Ovary (tissue), 9 donors: Measurements from ENCODE around the gene RSBN1L. TPM values are rescaled to one million over a fixed set of nuclear protein-coding genes. Genes with fewer than 3 reads are reported as not detected.

ENCODE experiments used
- DNase-seq, 5 donors: peaks; one replicate each; pipeline ENCODE4 v3.0.0-alpha.2; 2019 to 2020
- H3K27ac ChIP-seq, 2 donors: fragments of 200-600 bp; one replicate each; pipeline versions ENCODE4 v1.5.1 to v1.8.0; 2019 to 2022
- H3K27me3 ChIP-seq: fragments of 200-600 bp; one replicate; pipeline ENCODE4 v1.8.0; 2022
- H3K36me3 ChIP-seq: fragments of 200-600 bp; sonication (generic); one replicate; pipeline ENCODE4 v1.5.1; 2019
- H3K4me1 ChIP-seq: one replicate; pipeline ENCODE4 v1.8.1; 2013; ENCODE audit warnings: mild to moderate bottlenecking, moderate library complexity; ENCODE audit not compliant: insufficient read depth
- H3K4me3 ChIP-seq: fragments of 200-600 bp; sonication (generic); one replicate; pipeline ENCODE4 v1.5.1; 2017
- H3K9me3 ChIP-seq, 2 donors: fragments of 200-600 bp in 1 of 2; sonication (generic) in 1 of 2; one replicate each; pipeline versions ENCODE4 v1.5.1 to v1.8.1; 2013 to 2019; ENCODE audit warnings: mild to moderate bottlenecking in 1 of 2, moderate library complexity in 1 of 2
- CTCF ChIP-seq, 3 donors: fragments of 450-650 bp in 2 of 3; fragments of 200-600 bp in 1 of 3; IDR thresholded peaks; one replicate each; pipeline versions ENCODE4 v1.5.1 to v1.8.0; 2016 to 2022; ENCODE audit warnings: antibody characterized with exemption in 3 of 3, mild to moderate bottlenecking in 1 of 3
- EP300 ChIP-seq: sonication (generic); formaldehyde crosslinking; IDR thresholded peaks from one replicate; pipeline ENCODE4 v1.6.1; 2017; ENCODE audit warnings: antibody characterized with exemption
- POLR2A ChIP-seq: fragments of 450-650 bp; IDR thresholded peaks from one replicate; pipeline ENCODE4 v1.6.1; 2017; ENCODE audit warnings: antibody characterized with exemption, mild to moderate bottlenecking, moderate library complexity
- WGBS, 3 donors: extraction: QIAGEN DNeasy Blood & Tissue Kit in 1 of 3; methylation state at CpG; one replicate each; pipeline versions ENCODE4 v1.1.5 to v1.1.7; 2013 to 2017; 5-methylcytosine and 5-hydroxymethylcytosine counted together
- intact Hi-C, 4 donors: fragments of 100-400 bp; cut with DNase I; formaldehyde crosslinking; loops; one replicate each; pipeline versions ENCODE4 v1.11.0 to v1.15.1; 2022 to 2023
- polyA plus RNA-seq, 2 donors: library from polyadenylated mRNA; stranded (reverse); fragments of 200-250 nt in 1 of 2; fragments of 350-450 nt in 1 of 2; fragmentation: Illumina TruSeq in 1 of 2; extraction: RNeasy Lipid Tissue Mini Kit (QIAGEN cat#74804) in 1 of 2; gene quantifications; one replicate each; pipeline ENCODE4 v1.2.3, GENCODE V29; 2013 to 2014
- total RNA-seq, 7 donors: library from RNA; depleted of rRNA in 2 of 7; stranded (reverse); fragments of >200 nt in 2 of 7; fragmentation: NEBNext Ultra II Directional in 3 of 7; extraction: Animal tissue kit (Norgen Biotek cat#: 25700) in 3 of 7; gene quantifications; one replicate each; pipeline versions ENCODE4 v1.1.0 to v1.2.4, GENCODE V29; 2016 to 2023
- donor health status: DM: no; HTN: no; CAD: no; lungs with moderate emphysema.
- donor health status: DM: no; HTN: no; CAD: no.
- donor health status: Bipolar disorder and iron deficiency.
- donor health status: DM: yes; HTN: yes; CAD: no.
- donor health status: DM: no; HTN: no; CAD: no.
- donor health status: DM: yes; HTN: yes; CAD: no.

The RSBN1L gene
- total and polyA plus RNA-seq, 9 donors: 12.4 to 28.3 (median 24.1) TPM

- Histone ChIP-seq H3K4me3 (no peak overlapping the region), H3K4me1 (peaks cover 9% of the 10 kb centered on the region), H3K9me3 (no peaks in the 10 kb centered on the region), H3K36me3 (no peaks in the 10 kb centered on the region), H3K27ac (no peak overlapping the region), H3K27me3 (no peaks in the 10 kb centered on the region)
- no peak for DNase-seq
- intact Hi-C loops: no loop called here
- TF ChIP-seq CTCF (IDR thresholded peaks at IDR 0.05): no peak
- no peak for TF ChIP-seq POLR2A
- no peak for TF ChIP-seq EP300
- WGBS, 3 donors: 88 to 92% (median 91%) methylated on average over 2 of the region's 2 CpGs
Observed at GRCh38 chr7:77800730-77801129, 104.5 kb downstream of the RSBN1L start.

GRCh38 chr7:77802557-77803405, 106.5 kb downstream of the RSBN1L start:
- TF ChIP-seq POLR2A (no peak), EP300 (no peak), CTCF (IDR thresholded peaks at IDR 0.05) (no peak)
- no peak for DNase-seq
- intact Hi-C loops: no loop called here
- no peaks in the 10 kb centered on the region for H3K27me3 ChIP-seq
- peaks cover 3% of the 10 kb centered on the region for H3K4me1 ChIP-seq
- WGBS, 3 donors: 81 to 91% (median 88%) methylated on average over 2 of the region's 2 CpGs
- H3K4me3 ChIP-seq: no peak overlapping the region
- no peaks in the 10 kb centered on the region for H3K9me3 ChIP-seq
- H3K36me3 ChIP-seq: no peaks in the 10 kb centered on the region
- no peak overlapping the region for H3K27ac ChIP-seq

- TF ChIP-seq EP300 (no peak), CTCF (IDR thresholded peaks at IDR 0.05) (no peak), POLR2A (no peak)
- Histone ChIP-seq H3K9me3 (no peaks in the 10 kb centered on the region), H3K4me1 (no peaks in the 10 kb centered on the region), H3K4me3 (no peak overlapping the region), H3K27me3 (no peaks in the 10 kb centered on the region), H3K36me3 (no peaks in the 10 kb centered on the region), H3K27ac (no peak overlapping the region)
- intact Hi-C loops: no loop called here
- no peak for DNase-seq
- WGBS, 3 donors: 91 to 97% (median 97%) methylated on average over 2 of the region's 2 CpGs
Observed at GRCh38 chr7:77806425-77806824, 110.2 kb downstream of the RSBN1L start.

GRCh38 chr7:77808517-77808916, 112.3 kb downstream of the RSBN1L start:
- no peaks in the 10 kb centered on the region for H3K4me1 ChIP-seq
- no peak overlapping the region for H3K27ac ChIP-seq
- no peaks in the 10 kb centered on the region for H3K9me3 ChIP-seq
- no peaks in the 10 kb centered on the region for H3K36me3 ChIP-seq
- no peak for TF ChIP-seq EP300
- no peak for TF ChIP-seq CTCF (IDR thresholded peaks at IDR 0.05)
- TF ChIP-seq POLR2A: no peak
- H3K27me3 ChIP-seq: no peaks in the 10 kb centered on the region
- DNase-seq: no peak
- no peak overlapping the region for H3K4me3 ChIP-seq
- 95 to 100% (median 99%) methylated on average over 1 of the region's 1 CpG for WGBS, 3 donors
- intact Hi-C loops: no loop called here
